HG02678 (cell line): Measurements from ENCODE around the gene PERCC1.

Experiments used
- ATAC-seq: cut with Tn5 transposase; IDR thresholded peaks from one replicate; pipeline ENCODE4 v1.9.1; 2021; ENCODE audit warnings: mild to moderate bottlenecking, moderate library complexity; ENCODE audit not compliant: unreplicated experiment

The PERCC1 gene

DNA sequence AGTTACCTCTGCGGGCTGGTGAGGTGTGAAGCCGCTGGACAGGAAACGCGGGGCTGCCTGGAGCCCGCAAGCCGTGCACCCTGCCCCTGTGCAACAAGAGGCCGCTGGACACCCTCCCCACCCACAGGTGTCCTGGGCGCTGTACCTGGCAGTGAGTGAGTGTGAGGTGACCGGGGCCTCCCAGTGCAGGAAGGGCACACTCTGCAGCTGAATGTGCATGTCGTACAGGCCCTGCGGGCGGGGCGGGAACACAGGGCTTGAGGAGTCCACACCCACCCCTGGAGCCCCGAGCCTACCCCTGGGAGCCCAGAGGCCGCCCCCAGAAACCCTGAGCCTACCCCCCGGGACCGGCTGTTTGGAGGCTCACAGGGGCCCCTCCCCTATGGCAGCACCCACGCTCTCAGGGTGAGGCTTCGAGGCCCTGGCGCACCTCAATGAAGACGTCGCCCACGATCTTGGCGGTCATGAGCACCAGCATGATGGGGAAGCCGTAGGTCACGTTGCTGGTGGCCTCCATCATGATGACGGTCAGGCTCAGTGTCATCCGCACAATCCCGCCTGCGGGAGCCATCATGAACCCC is 17.7 kb downstream of the PERCC1 start:
- no peak for ATAC-seq

- no peak for ATAC-seq
These were observed 18.4 kb downstream of the PERCC1 start for GRCh38 chr16:1449201-1449788.

DNA sequence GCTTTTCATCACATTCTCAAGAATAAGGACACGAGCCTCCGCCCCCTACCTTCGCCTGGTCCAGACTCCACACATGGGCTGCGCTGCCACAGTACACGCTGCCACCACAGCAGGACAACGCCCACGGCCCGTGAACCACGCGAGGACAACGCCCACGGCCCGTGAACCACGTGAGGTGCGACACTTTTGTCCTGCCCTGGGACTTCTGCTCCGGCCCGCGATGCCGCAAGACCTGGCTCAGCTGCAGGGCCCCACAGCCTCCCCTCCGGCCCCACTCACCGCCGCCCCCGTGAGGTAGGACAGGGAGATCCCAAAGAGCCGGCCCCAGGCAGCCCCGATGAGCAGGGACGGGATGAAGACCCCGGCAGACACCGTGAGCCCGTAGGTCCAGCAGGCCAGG is 19.3 kb downstream of the PERCC1 start:
- no peak for ATAC-seq

- ATAC-seq = no peak
These were observed 20.0 kb downstream of the PERCC1 start for GRCh38 chr16:1450841-1451240.

DNA sequence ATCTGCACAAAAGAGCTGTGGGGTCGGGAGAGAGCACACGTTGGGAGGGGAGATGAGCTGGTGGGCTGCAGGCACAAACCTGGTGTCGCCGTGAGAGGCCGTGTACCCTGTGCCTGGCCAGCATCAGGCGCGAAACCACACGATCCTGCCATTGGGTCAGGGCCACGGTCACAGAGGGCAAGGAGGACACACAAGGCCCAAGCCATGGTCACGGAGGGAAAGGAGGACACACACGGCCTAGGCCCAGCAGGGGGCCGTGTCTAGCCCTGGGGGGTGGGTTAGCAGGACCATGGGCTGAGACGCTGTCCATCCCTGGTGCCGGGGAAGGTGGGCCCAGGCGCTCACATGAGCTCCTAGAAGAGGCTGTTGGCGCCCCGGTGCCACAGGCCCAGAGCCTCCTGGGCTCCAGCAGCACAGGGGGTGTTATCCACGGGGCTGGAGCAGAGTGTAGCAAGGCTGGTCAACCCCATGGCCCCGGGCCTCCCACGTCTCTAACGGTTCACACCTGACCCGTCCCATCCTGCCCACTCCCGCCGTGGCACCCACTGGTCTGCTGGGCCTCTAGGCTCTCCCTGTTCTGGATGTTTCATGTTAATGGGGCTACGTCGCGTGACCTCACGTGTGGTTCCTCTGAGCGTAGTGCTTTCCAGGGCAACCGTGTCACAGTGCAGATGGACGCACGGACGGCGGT is 21.0 kb downstream of the PERCC1 start:
- ATAC-seq = no peak

DNA sequence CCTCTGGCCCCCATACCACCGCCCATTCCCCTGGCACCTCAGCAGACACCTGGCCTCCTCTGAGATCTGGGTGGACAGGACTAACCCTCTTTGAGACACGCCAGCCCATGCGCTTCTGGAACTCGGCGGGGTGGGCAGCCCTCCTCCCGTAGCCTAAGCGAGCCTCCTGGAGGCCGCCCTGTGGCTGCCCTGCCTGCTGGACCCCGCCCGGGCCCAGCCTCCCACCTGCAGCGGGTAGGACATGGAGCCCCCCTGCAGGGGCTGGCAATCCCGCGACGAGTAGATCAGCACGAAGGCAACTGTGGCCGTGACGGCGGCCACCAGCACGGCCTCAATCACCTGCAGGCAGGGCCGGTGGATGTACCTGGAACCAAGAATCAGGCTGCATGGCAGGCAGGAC is 21.7 kb downstream of the PERCC1 start:
- no peak for ATAC-seq

DNA sequence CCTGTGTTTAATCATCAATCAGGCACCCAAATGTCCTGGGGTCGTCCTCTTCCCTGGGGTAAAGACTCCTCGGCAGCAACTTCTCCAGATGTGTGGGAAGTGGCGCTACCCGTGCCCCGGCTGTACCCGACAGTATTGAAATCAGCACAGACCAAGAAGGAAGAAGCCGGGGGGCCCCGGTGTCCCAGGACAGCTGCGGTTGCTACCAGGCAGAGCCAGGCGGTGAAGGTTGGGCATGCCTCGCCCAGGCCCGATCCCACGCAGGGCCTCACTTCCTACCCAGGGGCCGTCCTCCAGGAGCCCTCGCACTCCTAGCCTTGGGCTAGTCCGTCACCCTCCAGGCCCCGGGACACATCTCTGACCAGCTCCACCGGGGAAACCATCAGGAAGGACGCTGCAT is 22.4 kb downstream of the PERCC1 start:
- no peak for ATAC-seq

DNA sequence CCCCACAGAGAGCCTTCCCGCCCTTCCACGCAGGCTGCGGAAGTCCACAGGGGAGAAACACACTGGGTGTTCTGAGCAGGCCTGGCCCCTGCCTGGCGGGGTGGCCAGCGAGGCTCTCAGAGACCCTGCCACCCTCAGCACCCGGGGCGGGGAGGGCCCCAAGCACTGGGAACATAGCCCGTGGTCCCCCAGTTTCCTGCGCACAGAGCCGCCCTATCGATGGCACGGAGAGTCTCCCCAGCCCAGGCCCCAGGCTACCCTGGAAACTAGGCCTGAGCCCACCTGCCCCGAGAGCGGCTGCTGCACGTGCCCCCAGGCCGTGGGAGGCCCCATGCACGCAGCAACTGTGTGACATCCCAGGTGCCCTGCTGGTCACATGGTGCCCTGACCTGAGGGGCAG is 23.7 kb downstream of the PERCC1 start:
- no peak for ATAC-seq

DNA sequence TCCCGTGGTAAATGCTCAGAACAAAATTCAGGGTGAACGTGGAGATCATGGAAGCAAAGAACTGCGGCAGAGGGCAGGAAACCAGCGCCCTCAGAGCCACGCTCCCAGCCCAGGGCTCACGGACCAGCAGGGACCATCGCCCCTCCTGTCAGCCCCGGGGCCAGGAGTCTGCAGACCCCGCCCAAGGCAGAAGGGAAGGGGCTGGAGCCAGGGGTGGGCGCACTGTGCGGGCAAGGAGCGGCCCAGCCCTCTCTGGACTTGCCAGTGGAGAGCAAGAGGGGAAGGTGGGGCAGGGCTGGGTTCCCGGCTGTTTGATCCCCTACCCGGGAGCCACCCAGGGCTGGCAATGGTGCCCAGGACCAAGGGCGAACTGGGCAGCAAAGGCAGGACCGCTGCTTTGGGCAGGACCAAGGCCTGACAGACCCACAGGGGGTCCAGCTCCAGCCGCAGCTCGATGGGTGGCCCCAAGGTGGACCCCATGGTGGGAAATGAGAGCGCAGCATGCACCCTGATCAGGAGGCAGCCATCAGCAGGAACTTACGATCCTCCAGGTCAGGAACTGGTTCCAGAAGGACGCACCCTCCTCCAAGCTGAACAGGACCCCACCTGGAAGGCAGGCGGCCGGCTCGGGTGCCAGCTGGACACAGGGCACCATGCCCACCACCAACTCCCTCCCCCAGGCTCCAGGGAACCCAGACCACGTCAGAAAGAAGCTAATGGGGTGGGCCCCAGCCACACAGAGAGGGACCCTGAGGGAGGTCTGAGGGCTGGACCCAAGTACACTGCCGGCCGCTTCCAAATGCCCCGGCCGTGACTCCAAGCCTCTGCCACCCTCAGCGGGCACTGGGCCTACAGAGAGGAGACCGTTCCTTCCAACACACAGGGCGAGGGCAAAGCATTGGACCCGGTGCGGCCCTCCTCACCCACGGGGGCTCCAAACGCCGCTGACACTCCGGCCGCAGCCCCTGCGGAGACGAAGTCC is 24.6 kb downstream of the PERCC1 start:
- ATAC-seq = no peak

GRCh38 chr16:1456951-1457350 is 26.1 kb downstream of the PERCC1 start:
- no peak for ATAC-seq

DNA sequence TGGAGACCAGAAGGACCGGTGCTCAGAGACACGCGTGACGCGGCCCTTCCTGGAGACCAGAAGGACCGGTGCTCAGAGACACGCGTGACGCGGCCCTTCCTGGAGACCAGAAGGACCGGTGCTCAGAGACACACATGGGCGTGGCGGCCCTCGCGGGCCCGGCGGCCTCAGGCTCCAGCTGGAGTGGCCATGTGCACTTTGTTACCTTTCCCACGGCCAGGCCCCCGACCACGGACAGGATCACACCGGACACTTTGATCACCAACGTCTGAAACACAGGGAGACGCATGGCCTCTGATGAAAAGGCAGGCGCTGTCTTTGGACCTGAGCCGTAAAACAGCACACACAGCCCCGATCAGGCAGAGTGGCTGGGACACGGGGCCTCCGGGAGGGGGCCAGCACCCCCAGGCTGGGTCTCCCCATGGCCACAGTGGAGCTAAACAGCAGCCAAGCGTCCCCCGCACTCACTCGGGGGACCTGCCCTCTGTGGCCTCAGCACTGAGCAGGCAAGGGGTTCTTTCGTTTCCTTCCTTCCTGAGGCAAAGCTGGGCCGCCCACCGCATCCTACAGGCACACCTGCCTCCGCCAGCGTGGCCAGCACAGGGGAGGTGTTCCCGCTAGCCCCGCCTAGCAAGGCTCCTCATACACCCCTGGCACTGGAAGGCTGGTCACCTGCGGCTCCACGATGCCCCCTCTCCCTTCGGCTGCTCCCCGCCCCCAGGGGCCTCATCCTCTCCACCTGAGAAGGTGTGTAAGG is 26.8 kb downstream of the PERCC1 start:
- ATAC-seq = no peak

DNA sequence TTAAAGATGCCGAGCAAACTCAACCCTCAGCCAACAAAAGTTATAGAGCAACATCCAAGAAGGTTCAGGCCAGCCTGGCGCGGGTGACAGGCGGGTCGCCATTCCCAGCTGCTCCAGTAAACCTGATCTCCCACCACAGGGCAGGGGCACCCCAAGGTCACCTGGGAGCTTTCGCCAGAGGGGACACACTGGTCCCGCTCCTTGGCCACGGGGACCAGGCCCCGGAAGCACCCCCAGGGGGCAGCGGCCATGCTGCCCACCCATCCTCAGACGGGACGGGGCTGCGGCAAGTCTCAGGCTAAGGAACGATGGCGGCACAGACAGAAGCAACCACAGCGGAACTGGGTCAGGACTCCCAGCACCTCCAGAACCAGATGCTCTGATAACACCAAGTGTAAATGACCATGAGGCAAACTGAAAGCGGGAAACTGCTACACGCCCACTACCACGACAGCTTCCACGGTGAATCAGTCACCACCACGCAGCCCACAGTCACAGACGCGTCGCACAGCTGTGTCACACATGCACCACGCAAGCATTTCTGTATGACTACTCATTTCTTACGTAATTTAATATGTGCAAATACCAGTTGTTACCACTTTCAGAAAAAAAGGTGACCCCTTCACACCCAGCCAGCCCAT is 27.6 kb downstream of the PERCC1 start:
- ATAC-seq = no peak

DNA sequence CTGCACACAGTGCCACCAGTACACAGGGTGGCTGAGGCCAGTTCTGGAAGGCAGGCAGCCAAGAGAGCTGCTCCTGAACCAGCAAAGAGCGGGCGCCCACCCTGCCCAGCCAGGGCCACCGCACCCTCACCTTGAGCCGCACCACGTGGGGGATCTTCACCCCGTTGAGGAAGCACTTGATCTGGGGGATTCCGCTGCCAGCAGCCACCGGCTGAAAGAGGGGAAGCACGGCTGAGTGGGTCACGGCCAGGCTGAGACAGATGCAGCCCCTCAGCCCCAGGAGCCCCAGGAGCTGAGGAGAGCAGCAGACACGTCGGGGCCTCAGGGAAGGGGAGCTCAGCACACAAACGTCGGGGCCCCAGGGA is 28.1 kb downstream of the PERCC1 start:
- ATAC-seq = no peak

- no peak for ATAC-seq
These were observed 29.1 kb downstream of the PERCC1 start for GRCh38 chr16:1459967-1460366.

- no peak for ATAC-seq
These were observed 29.8 kb downstream of the PERCC1 start for GRCh38 chr16:1460602-1461138.

- no peak for ATAC-seq
These were observed 30.3 kb downstream of the PERCC1 start for GRCh38 chr16:1461146-1461545.

DNA sequence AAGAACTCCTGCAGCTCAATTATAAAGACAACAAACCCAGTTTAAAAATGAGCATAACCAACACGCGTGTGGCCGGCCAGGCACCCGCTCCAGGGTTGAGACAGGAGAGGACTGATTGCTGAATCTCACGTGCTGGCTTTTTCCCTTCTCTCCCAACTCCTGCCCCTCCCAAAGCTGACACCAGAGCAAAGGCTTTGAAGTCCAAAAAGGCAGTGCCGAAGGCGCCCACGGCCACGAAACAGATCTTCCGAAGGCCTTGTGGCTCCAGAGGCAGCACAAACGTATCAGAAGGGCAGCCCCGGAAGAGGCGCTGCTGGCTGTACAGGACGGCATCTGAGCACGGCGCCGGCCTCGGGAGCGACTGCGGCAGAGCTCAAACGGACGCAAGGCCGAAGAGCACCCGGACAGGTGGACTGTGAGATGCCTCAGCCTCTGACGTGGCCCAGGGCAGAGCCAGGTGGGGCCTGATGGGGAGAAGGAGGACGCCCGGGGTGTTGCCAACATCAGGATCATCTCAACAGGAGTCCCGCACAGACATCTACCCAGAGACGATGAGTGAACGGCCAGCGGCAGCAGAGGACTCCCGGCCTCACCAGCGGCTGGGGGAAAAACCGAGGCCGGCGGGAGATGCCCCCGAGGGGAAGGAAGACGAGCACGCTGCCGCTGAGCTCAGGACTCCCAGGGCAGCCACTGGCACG is 33.5 kb downstream of the PERCC1 start:
- ATAC-seq = no peak

DNA sequence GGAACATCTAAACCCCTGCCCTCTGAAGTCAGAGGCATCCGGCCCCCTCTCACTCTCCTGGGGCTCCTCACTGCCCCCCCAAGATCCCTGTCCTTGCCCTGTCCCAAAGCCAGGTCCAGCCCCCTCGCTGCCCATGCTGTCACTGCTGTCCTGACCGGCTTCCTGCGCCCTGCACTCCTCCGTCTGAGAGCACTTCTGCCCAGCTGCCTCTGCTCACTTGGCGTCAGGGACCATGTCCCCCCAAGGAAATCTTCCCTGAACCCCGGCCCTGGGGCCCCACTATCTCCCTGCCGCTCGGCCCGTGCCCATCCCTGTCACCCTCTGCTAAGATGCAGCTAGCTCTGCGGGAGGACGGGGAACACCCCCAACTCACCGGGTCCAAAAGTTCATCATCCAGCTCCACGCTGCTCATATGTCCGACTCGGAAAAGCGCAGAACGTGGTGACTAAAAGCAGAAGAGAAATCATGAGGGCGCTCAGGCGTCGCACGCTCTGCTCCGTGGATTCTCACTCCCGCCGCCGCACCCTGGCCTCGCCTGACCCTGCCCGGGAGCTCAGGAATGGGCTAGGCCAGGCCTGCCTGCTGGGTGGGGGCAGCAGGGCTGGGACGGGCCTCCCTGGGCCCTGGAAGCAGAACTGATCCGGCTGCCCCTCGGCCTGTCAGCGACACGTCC is 34.2 kb downstream of the PERCC1 start:
- ATAC-seq = no peak

DNA sequence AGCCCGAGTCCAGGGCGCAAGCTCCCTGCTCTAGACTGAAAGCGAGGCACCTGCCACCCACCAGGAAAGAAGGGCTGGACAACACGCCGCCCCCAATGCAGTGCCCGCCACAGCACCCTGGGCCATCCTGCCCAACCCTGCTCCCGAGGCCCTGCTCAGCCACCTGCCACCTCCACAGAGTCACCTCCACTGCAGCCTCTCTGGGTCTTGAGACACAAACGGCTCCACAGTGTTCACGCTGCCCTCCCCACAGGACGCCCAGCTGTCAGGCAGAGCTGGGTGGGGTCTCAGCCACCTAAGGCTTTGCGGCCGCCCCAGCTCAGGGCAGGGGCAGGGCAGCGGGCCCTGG is 34.7 kb downstream of the PERCC1 start:
- ATAC-seq = no peak
